PC-3 (cell line): ENCODE data around the gene POLD4. TPM values are rescaled to one million over a fixed set of nuclear protein-coding genes. Genes with fewer than 3 reads are reported as not detected.

ENCODE experiments used
- ATAC-seq: fragments of 200-7000 bp; cut with Tn5 transposase; 2 replicates; pipeline ENCODE4 v1.9.1; 2020; ENCODE audit warnings: mild to moderate bottlenecking, moderate library complexity
- BruUV-seq: library from RNA; stranded (reverse); fragments of 400-500 nt; replicated peaks from 2 replicates; lab custom pipeline; 2021; lab: Mats Ljungman, UMichigan
- CTCF ChIA-PET: fragments of 300-600 bp; sonication (Branson Sonifier 250); formaldehyde crosslinking; loops from one replicate; lab custom pipeline; 2022; ENCODE audit warnings: antibody characterized with exemption; lab: Charles Lee
- POLR2A ChIA-PET: fragments of 300-600 bp; sonication (Branson Sonifier 250); formaldehyde crosslinking; loops from one replicate; lab custom pipeline; 2022; ENCODE audit warnings: antibody characterized with exemption; ENCODE audit not compliant: unreplicated experiment; lab: Charles Lee
- DNase-seq: peaks from one replicate; pipeline ENCODE4 v3.0.0-alpha.2; 2015
- H2AFZ ChIP-seq: fragments of 300-600 bp; sonication (generic); 2 replicates; pipeline ENCODE4 v1.6.0; 2016; ENCODE audit warnings: antibody characterized with exemption, low read length
- H3F3A ChIP-seq: fragments of 300-600 bp; sonication (generic); one replicate; pipeline ENCODE4 v1.6.0; 2017; ENCODE audit warnings: antibody characterized with exemption, low read length, control low read depth, mild to moderate bottlenecking; ENCODE audit not compliant: unreplicated experiment
- H3K27ac ChIP-seq: fragments of 300-600 bp; sonication (generic); 2 replicates; pipeline ENCODE4 v1.5.1; 2016; ENCODE audit warnings: mild to moderate bottlenecking, low read length
- H3K27me3 ChIP-seq: fragments of 300-600 bp; sonication (generic); 2 replicates; pipeline ENCODE4 v1.6.1; 2016; ENCODE audit warnings: low read length, mixed read lengths
- H3K36me3 ChIP-seq: fragments of 300-600 bp; sonication (generic); 2 replicates; pipeline ENCODE4 v1.6.1; 2016; ENCODE audit warnings: low read depth, mixed run types, low read length, mixed read lengths
- H3K4me1 ChIP-seq: fragments of 300-600 bp; sonication (generic); 2 replicates; pipeline ENCODE4 v1.5.1; 2016; ENCODE audit warnings: low read length; ENCODE audit not compliant: insufficient read depth
- H3K4me2 ChIP-seq: fragments of 300-600 bp; sonication (generic); 2 replicates; pipeline ENCODE4 v1.6.0; 2016; ENCODE audit warnings: low read length
- H3K4me3 ChIP-seq: fragments of 300-600 bp; sonication (generic); 2 replicates; pipeline ENCODE4 v1.5.1; 2016; ENCODE audit warnings: mild to moderate bottlenecking, low read length, mixed read lengths
- H3K79me2 ChIP-seq: fragments of 300-600 bp; sonication (generic); 2 replicates; pipeline ENCODE4 v1.6.1; 2017; ENCODE audit warnings: low read length, mixed read lengths
- H3K9ac ChIP-seq: fragments of 300-600 bp; sonication (generic); 2 replicates; pipeline ENCODE4 v1.6.0; 2016; ENCODE audit warnings: mild to moderate bottlenecking, low read length
- H3K9me2 ChIP-seq: fragments of 300-600 bp; sonication (generic); replicated peaks from 2 replicates; pipeline ENCODE4 v1.6.1; 2016; ENCODE audit warnings: mixed run types, low read length, mixed read lengths
- H3K9me3 ChIP-seq: fragments of 300-600 bp; sonication (generic); 2 replicates; pipeline ENCODE4 v1.6.1; 2016; ENCODE audit warnings: low read length, mixed read lengths
- H4K20me1 ChIP-seq: fragments of 300-600 bp; sonication (generic); 2 replicates; pipeline ENCODE4 v1.6.1; 2016; ENCODE audit warnings: low read length, mixed read lengths
- CTCF ChIP-seq: fragments of 300-600 bp; sonication (generic); conservative IDR thresholded peaks from 2 replicates; pipeline ENCODE4 v1.5.1; 2017; ENCODE audit warnings: antibody characterized with exemption, low read depth, mild to moderate bottlenecking, low read length
- EZH2 ChIP-seq: fragments of 300-600 bp; sonication (generic); IDR thresholded peaks from one replicate; pipeline ENCODE4 v1.6.1; 2017; ENCODE audit warnings: antibody characterized with exemption, mild to moderate bottlenecking, low read length; ENCODE audit not compliant: unreplicated experiment
- EZH2phosphoT487 ChIP-seq: fragments of 300-600 bp; sonication (generic); IDR thresholded peaks from 2 replicates; pipeline ENCODE4 v1.6.1; 2018; ENCODE audit warnings: mild to moderate bottlenecking, antibody characterized with exemption, low read length, borderline replicate concordance
- intact Hi-C: fragments of 100-400 bp; cut with micrococcal nuclease; formaldehyde crosslinking; loops from 2 replicates; pipeline ENCODE4 v1.9.0; 2023
- total RNA-seq: library from RNA; depleted of rRNA; stranded (reverse); fragments of >200 nt; gene quantifications from 2 replicates; pipeline ENCODE4 v1.2.3, GENCODE V29; 2014

POLD4 gene
- total RNA-seq, 1 experiment from 2014 or later: 81.5 TPM

- H3K79me2 ChIP-seq: peaks cover 9% of the 10 kb centered on the region
- no peak overlapping the region for H3K4me2 ChIP-seq
- H4K20me1 ChIP-seq: no peaks in the 10 kb centered on the region
- H3K27ac ChIP-seq: no peak overlapping the region
- no peaks in the 10 kb centered on the region for H3K9me3 ChIP-seq
- no peak overlapping the region for H2AFZ ChIP-seq
- no peaks in the 10 kb centered on the region for H3K9me2 ChIP-seq
- peaks cover 5% of the 10 kb centered on the region for H3F3A ChIP-seq
- DNase-seq (no peak), ATAC-seq (no peak)
- no peaks in the 10 kb centered on the region for H3K27me3 ChIP-seq
- TF ChIP-seq EZH2 (no peak), CTCF (no peak)
- BruUV-seq: no TSS peak
- H3K9ac ChIP-seq: no peak overlapping the region
- peaks cover 7% of the 10 kb centered on the region; the same call in 1 of the 2 replicates for H3K36me3 ChIP-seq
- no peak overlapping the region for H3K4me3 ChIP-seq
- ChIA-PET CTCF (no interaction called here), POLR2A (no interaction called here)
- peaks cover 31% of the 10 kb centered on the region for H3K4me1 ChIP-seq
- intact Hi-C loops: no loop called here
Observed at GRCh38 chr11:67309166-67309565, 44.2 kb downstream of the POLD4 start.

- H3K9me3 ChIP-seq: no peaks in the 10 kb centered on the region
- H3K4me1 ChIP-seq: peaks cover 27% of the 10 kb centered on the region
- H3K9ac ChIP-seq: no peak overlapping the region
- intact Hi-C loops: no loop called here
- no peaks in the 10 kb centered on the region for H4K20me1 ChIP-seq
- H3K9me2 ChIP-seq: no peaks in the 10 kb centered on the region
- no peak for TF ChIP-seq EZH2phosphoT487
- TF ChIP-seq EZH2: no peak
- TF ChIP-seq CTCF: no peak
- DNase-seq (no peak), ATAC-seq (no peak)
- H3K4me3 ChIP-seq: no peak overlapping the region
- CTCF ChIA-PET: no interaction called here
- no peak overlapping the region for H2AFZ ChIP-seq
- no peak overlapping the region for H3K4me2 ChIP-seq
- peaks cover 7% of the 10 kb centered on the region; the same call in 1 of the 2 replicates for H3K36me3 ChIP-seq
- peaks cover 15% of the 10 kb centered on the region for H3K79me2 ChIP-seq
- POLR2A ChIA-PET: no interaction called here
- H3K27me3 ChIP-seq: no peaks in the 10 kb centered on the region
- no TSS peak for BruUV-seq
- no peak overlapping the region for H3K27ac ChIP-seq
- peaks cover 5% of the 10 kb centered on the region for H3F3A ChIP-seq
Observed at GRCh38 chr11:67308031-67308866, 45.1 kb downstream of the POLD4 start.

- Histone ChIP-seq H4K20me1 (no peaks in the 10 kb centered on the region), H3K9me3 (no peaks in the 10 kb centered on the region), H3K79me2 (peaks cover 15% of the 10 kb centered on the region), H3K4me3 (no peak overlapping the region), H3F3A (peaks cover 5% of the 10 kb centered on the region), H3K9ac (no peak overlapping the region), H3K36me3 (peaks cover 7% of the 10 kb centered on the region; the same call in 1 of the 2 replicates), H3K27me3 (no peaks in the 10 kb centered on the region), H3K4me2 (no peak overlapping the region), H3K27ac (no peak overlapping the region), H3K4me1 (peaks cover 26% of the 10 kb centered on the region), H3K9me2 (no peaks in the 10 kb centered on the region), H2AFZ (no peak overlapping the region)
- CTCF ChIA-PET: no interaction called here
- TF ChIP-seq EZH2 (no peak), CTCF (no peak), EZH2phosphoT487 (no peak)
- POLR2A ChIA-PET: no interaction called here
- BruUV-seq: no TSS peak
- no peak for ATAC-seq
- DNase-seq: no peak
- intact Hi-C loops: no loop called here
Observed at GRCh38 chr11:67307545-67308001, 45.8 kb downstream of the POLD4 start.
